NT2/D1 (cell line): ENCODE data around the gene RAD51C.

ENCODE experiments used
- SUZ12 ChIP-seq: IDR thresholded peaks from 2 replicates; pipeline ENCODE4 v1.6.1; 2011; ENCODE audit not compliant: insufficient read length, insufficient read depth; ENCODE audit errors: extremely low read depth
- ZNF274 ChIP-seq: IDR thresholded peaks from 2 replicates; pipeline ENCODE4 v1.6.1; 2011; ENCODE audit warnings: mild to moderate bottlenecking, low read depth, low read length

DNA sequence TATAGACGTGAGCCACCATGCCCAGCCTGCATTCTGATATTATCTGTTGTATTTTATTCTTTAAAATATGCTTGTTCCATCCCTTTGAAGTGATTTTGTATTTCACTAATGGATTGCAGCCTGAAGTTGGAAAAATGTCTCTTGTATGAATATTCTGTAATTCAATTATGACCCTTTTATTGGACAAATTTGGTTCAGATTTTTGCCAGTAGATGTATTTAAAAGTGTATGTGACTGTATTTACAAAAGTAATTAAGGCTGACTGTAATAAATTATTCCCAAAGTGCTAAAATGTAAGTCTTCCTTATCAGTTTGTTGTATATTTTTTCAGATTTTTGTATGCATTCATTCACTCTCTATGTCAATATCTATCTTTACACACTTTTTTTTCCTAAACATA, 87.0 kb downstream of the RAD51C start:
- TF ChIP-seq ZNF274 (no peak), SUZ12 (no peak)
